ENCODE results near the gene MADD. TPM values are rescaled to one million over a fixed set of nuclear protein-coding genes. Genes with fewer than 3 reads are reported as not detected.
A peak's percentile ranks its signal among the peaks of the same experiment; 100 is the strongest.

The MADD gene
- total RNA-seq, 1 donor: 23.7 TPM

GRCh38 chr11:47257517-47258316 lies 12.2 kb upstream of the MADD start, which contains the start of gene NR1H3:
Gene NR1H3 (plus strand): TSS chr11:47257996. CDS start chr11:47259217, 1,221 bp downstream.
- peak; percentile 75 for TF ChIP-seq CTCF (IDR thresholded peaks at IDR 0.05; ENCODE audit: insufficient read depth, low read length)
- peak; percentile 75 for DNase-seq (ENCODE audit: low read depth)
- H3K4me3 ChIP-seq (ENCODE audit: low read depth, low read length): peak within 1 kb of the TSS; percentile 48

GRCh38 chr11:47258317-47258902 lies 11.5 kb upstream of the MADD start:
- H3K4me3 ChIP-seq (ENCODE audit: low read depth, low read length): peak overlapping the region; percentile 48
- no peak for DNase-seq (ENCODE audit: low read depth)
- TF ChIP-seq CTCF (IDR thresholded peaks at IDR 0.05; ENCODE audit: insufficient read depth, low read length): no peak

- H3K4me3 ChIP-seq (ENCODE audit: low read depth, low read length): no peak overlapping the region
- peak; percentile 74 for TF ChIP-seq CTCF (IDR thresholded peaks at IDR 0.05; ENCODE audit: insufficient read depth, low read length)
- DNase-seq (ENCODE audit: low read depth): peak; percentile 50
Measured at GRCh38 chr11:47259232-47259977, 10.5 kb upstream of the MADD start.

DNA sequence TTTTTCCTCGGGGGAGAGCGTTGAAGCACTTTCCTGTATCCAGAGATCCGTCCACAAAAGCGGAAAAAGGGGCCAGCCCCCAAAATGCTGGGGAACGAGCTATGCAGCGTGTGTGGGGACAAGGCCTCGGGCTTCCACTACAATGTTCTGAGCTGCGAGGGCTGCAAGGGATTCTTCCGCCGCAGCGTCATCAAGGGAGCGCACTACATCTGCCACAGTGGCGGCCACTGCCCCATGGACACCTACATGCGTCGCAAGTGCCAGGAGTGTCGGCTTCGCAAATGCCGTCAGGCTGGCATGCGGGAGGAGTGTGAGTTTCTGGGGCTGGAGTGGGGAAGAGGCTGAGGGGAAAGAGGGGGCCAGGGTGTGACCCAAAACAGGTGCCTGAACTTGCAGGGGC lies 9.6 kb upstream of the MADD start:
- DNase-seq (ENCODE audit: low read depth): no peak
- no peak for TF ChIP-seq CTCF (IDR thresholded peaks at IDR 0.05; ENCODE audit: insufficient read depth, low read length)
- H3K4me3 ChIP-seq (ENCODE audit: low read depth, low read length): no peak overlapping the region

GRCh38 chr11:47261291-47261800 lies 8.6 kb upstream of the MADD start:
- no peak overlapping the region for H3K4me3 ChIP-seq (ENCODE audit: low read depth, low read length)
- no peak for TF ChIP-seq CTCF (IDR thresholded peaks at IDR 0.05; ENCODE audit: insufficient read depth, low read length)
- DNase-seq (ENCODE audit: low read depth): no peak

DNA sequence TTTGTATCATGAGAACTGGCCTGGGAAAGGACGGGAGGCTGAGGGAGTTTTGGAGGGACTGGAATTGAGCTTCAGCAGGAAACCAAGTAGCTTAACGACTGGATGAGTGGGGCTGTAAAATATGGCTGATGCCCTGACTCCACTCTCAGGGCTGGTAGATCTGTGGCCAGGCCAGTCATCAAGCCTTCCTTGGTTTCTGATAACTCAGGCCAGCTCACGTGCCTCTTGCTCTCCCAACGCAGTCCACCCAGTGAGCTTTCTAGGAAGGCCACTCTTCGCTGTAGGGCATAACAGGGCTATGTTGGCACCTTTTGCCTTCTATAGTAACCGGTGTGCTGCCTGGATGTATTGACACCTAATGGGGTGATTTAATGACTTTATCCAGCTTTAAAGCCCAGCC lies 5.8 kb upstream of the MADD start:
- no peak overlapping the region for H3K4me3 ChIP-seq (ENCODE audit: low read depth, low read length)
- no peak for DNase-seq (ENCODE audit: low read depth)
- TF ChIP-seq CTCF (IDR thresholded peaks at IDR 0.05; ENCODE audit: insufficient read depth, low read length): no peak
